ENCODE data around the gene FBLL1.

The FBLL1 gene

DNA sequence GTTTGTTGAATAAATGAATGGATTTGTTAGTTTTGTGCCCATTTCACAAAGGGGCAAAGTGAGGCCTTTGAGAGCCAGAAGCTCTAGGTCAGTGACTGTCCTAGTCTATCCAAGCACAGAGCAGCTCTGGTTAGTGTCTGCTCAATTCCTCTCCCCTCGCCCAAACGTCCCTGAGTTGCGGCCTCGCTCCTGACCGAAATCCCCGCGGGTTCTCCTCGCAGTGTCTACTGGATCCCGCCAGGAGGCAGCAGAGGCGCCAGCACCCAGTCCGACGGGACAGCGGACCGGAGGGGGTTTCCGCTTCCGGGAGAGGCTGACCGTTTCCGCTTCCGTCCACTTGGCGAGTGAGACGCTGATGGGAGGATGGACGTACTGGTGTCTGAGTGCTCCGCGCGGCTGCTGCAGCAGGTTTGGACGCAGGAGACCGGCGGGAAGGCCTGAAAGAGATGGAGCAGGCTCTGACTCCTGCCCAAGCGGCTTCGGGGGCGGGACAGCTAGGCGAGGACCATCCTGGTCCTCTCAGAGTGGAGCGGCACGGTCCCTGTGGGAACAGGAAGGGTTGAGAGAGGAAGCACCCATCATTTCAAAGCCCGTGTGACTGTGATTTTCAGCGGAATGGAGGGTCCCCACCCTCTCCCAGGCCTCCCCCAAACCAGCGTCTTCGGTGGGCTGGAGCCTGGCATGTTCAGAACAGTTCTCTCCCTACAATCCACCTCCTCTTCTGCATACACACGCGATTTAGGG, 42.8 kb upstream of the FBLL1 start, which contains the start of gene RARS1:
Gene RARS1, plus strand, starts transcription at position 336 of the 744 bp plus-strand sequence. Its CDS starts 28 bp downstream, at position 364.
- Histone ChIP-seq H2AFZ (ENCODE audit: low read length) (peak within 1 kb of the TSS; percentile 90), H3K4me2 (ENCODE audit: insufficient read depth, low read length, poor library complexity, severe bottlenecking) (peak within 1 kb of the TSS; percentile 63), H3K79me1 (ENCODE audit: low read depth, low read length) (peaks cover 7% of the 10 kb centered on the region), H3K9ac (ENCODE audit: low read depth, low read length, poor library complexity) (peak within 1 kb of the TSS; percentile 98), H3K4me1 (ENCODE audit: control insufficient read depth in 2 of 2, insufficient read depth in 1 of 2, low read depth in 1 of 2, low read length in 2 of 2) (peaks cover 2 to 4% of the 10 kb centered on the region in 2 donors), H2BK15ac (ENCODE audit: low read length) (no peak within 1 kb of the TSS), H3K9me3 (replicated peaks in 1 of 2; ENCODE audit: control insufficient read depth in 2 of 2, insufficient read depth in 1 of 2, low read depth in 1 of 2, low read length in 2 of 2) (no peaks in the 10 kb centered on the region), H3K23ac (ENCODE audit: low read depth, low read length, poor library complexity) (peak within 1 kb of the TSS; percentile 98), H3K36me3 (replicated peaks in 1 of 2; ENCODE audit: control insufficient read depth in 2 of 2, insufficient read depth in 2 of 2, low read length in 2 of 2) (peaks cover 11 to 38% of the 10 kb centered on the region in 2 donors), H4K8ac (ENCODE audit: low read depth, low read length) (peak within 1 kb of the TSS; percentile 94), H2BK5ac (ENCODE audit: low read length) (peak within 1 kb of the TSS; percentile 77), H2AK5ac (ENCODE audit: low read depth, low read length) (no peak within 1 kb of the TSS), H3K4ac (ENCODE audit: low read length) (no peak within 1 kb of the TSS), H3K14ac (ENCODE audit: low read length) (peak within 1 kb of the TSS; percentile 95), H3K4me3 (ENCODE audit: low read length in 2 of 2) (peak within 1 kb of the TSS; percentile 88 to 97), H2BK120ac (ENCODE audit: low read depth, low read length) (no peak within 1 kb of the TSS), H4K91ac (ENCODE audit: low read depth, low read length, poor library complexity) (no peak within 1 kb of the TSS), H3K27ac (replicated peaks; ENCODE audit: low read length) (no peak within 1 kb of the TSS), H3K18ac (ENCODE audit: low read length) (peak within 1 kb of the TSS; percentile 94), H3K27me3 (ENCODE audit: control insufficient read depth in 3 of 3, insufficient read depth in 3 of 3, low read depth in 1 of 3, low read length in 3 of 3) (no peaks in the 10 kb centered on the region), H2BK12ac (ENCODE audit: low read length) (no peak within 1 kb of the TSS)
- WGBS, 2 donors (ENCODE audit: extremely low coverage in 2 of 2, insufficient read length in 2 of 2, insufficient replicate concordance in 1 of 2): no CpG with 5 or more reads among the region's 40 CpGs
- peak; percentile 89 for DNase-seq (ENCODE audit: low spot score)

DNA sequence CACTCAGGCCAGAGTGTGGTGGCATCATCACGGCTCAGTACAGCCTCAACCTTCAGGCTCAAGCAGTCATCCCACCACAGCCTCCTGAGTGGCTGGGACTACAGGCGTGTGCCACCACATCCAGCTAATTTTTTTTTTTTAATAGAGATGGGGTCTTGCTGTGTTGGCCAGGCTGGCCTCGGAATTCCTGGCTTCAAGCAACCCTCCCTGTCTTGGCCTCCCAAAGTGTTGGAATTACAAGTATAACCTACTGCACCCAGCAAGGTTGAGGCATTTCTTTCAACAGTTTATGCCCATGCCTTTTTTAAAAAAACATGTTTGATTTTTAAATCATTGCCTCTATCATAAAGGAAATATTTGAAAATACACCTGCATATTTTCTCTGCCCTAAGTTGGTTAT, 40.0 kb upstream of the FBLL1 start:
- Histone ChIP-seq H3K9me3 (replicated peaks in 1 of 2; ENCODE audit: control insufficient read depth in 2 of 2, insufficient read depth in 1 of 2, low read depth in 1 of 2, low read length in 2 of 2) (no peaks in the 10 kb centered on the region), H3K79me1 (ENCODE audit: low read depth, low read length) (peaks cover 7% of the 10 kb centered on the region), H3K4me2 (ENCODE audit: insufficient read depth, low read length, poor library complexity, severe bottlenecking) (no peak overlapping the region), H2BK120ac (ENCODE audit: low read depth, low read length) (no peak overlapping the region), H4K8ac (ENCODE audit: low read depth, low read length) (no peak overlapping the region), H2BK5ac (ENCODE audit: low read length) (no peak overlapping the region), H3K23ac (ENCODE audit: low read depth, low read length, poor library complexity) (no peak overlapping the region), H2BK12ac (ENCODE audit: low read length) (no peak overlapping the region), H4K91ac (ENCODE audit: low read depth, low read length, poor library complexity) (no peak overlapping the region), H3K14ac (ENCODE audit: low read length) (no peak overlapping the region), H3K9ac (ENCODE audit: low read depth, low read length, poor library complexity) (no peak overlapping the region), H3K36me3 (replicated peaks in 1 of 2; ENCODE audit: control insufficient read depth in 2 of 2, insufficient read depth in 2 of 2, low read length in 2 of 2) (peaks cover 21 to 66% of the 10 kb centered on the region in 2 donors), H2AK5ac (ENCODE audit: low read depth, low read length) (no peak overlapping the region), H3K4me1 (ENCODE audit: control insufficient read depth in 2 of 2, insufficient read depth in 1 of 2, low read depth in 1 of 2, low read length in 2 of 2) (peaks cover 2 to 4% of the 10 kb centered on the region in 2 donors), H3K18ac (ENCODE audit: low read length) (no peak overlapping the region), H2AFZ (ENCODE audit: low read length) (no peak overlapping the region), H3K4me3 (ENCODE audit: low read length in 2 of 2) (no peak overlapping the region), H3K27me3 (ENCODE audit: control insufficient read depth in 3 of 3, insufficient read depth in 3 of 3, low read depth in 1 of 3, low read length in 3 of 3) (no peaks in the 10 kb centered on the region), H3K27ac (replicated peaks; ENCODE audit: low read length) (no peak overlapping the region), H2BK15ac (ENCODE audit: low read length) (no peak overlapping the region), H3K4ac (ENCODE audit: low read length) (no peak overlapping the region)
- no peak for DNase-seq (ENCODE audit: low spot score)
- no CpG with 5 or more reads among the region's 3 CpGs for WGBS, 2 donors (ENCODE audit: extremely low coverage in 2 of 2, insufficient read length in 2 of 2, insufficient replicate concordance in 1 of 2)

GRCh38 chr5:168494057-168494555, 35.0 kb upstream of the FBLL1 start:
- H3K14ac ChIP-seq (ENCODE audit: low read length): no peak overlapping the region
- H3K27me3 ChIP-seq (ENCODE audit: control insufficient read depth in 3 of 3, insufficient read depth in 3 of 3, low read depth in 1 of 3, low read length in 3 of 3): no peaks in the 10 kb centered on the region
- no peak overlapping the region for H3K4me3 ChIP-seq (ENCODE audit: low read length in 2 of 2)
- H2BK5ac ChIP-seq (ENCODE audit: low read length): no peak overlapping the region
- no peaks in the 10 kb centered on the region for H3K79me1 ChIP-seq (ENCODE audit: low read depth, low read length)
- H3K4ac ChIP-seq (ENCODE audit: low read length): no peak overlapping the region
- no peak for DNase-seq (ENCODE audit: low spot score)
- no peaks in the 10 kb centered on the region for H3K4me1 ChIP-seq (ENCODE audit: control insufficient read depth in 2 of 2, insufficient read depth in 1 of 2, low read depth in 1 of 2, low read length in 2 of 2)
- no peaks in the 10 kb centered on the region for H3K9me3 ChIP-seq (replicated peaks in 1 of 2; ENCODE audit: control insufficient read depth in 2 of 2, insufficient read depth in 1 of 2, low read depth in 1 of 2, low read length in 2 of 2)
- no peak overlapping the region for H2AK5ac ChIP-seq (ENCODE audit: low read depth, low read length)
- no peak overlapping the region for H2AFZ ChIP-seq (ENCODE audit: low read length)
- no peak overlapping the region for H3K9ac ChIP-seq (ENCODE audit: low read depth, low read length, poor library complexity)
- no peak overlapping the region for H4K91ac ChIP-seq (ENCODE audit: low read depth, low read length, poor library complexity)
- WGBS, 2 donors (ENCODE audit: extremely low coverage in 2 of 2, insufficient read length in 2 of 2, insufficient replicate concordance in 1 of 2): no CpG with 5 or more reads among the region's 5 CpGs
- no peak overlapping the region for H3K23ac ChIP-seq (ENCODE audit: low read depth, low read length, poor library complexity)
- H4K8ac ChIP-seq (ENCODE audit: low read depth, low read length): no peak overlapping the region
- H2BK12ac ChIP-seq (ENCODE audit: low read length): no peak overlapping the region
- H3K36me3 ChIP-seq (replicated peaks in 1 of 2; ENCODE audit: control insufficient read depth in 2 of 2, insufficient read depth in 2 of 2, low read length in 2 of 2): peaks cover 36 to 97% of the 10 kb centered on the region in 2 donors
- H3K18ac ChIP-seq (ENCODE audit: low read length): no peak overlapping the region
- no peak overlapping the region for H2BK120ac ChIP-seq (ENCODE audit: low read depth, low read length)
- no peak overlapping the region for H2BK15ac ChIP-seq (ENCODE audit: low read length)
- no peak overlapping the region for H3K27ac ChIP-seq (replicated peaks; ENCODE audit: low read length)
- H3K4me2 ChIP-seq (ENCODE audit: insufficient read depth, low read length, poor library complexity, severe bottlenecking): no peak overlapping the region

DNA sequence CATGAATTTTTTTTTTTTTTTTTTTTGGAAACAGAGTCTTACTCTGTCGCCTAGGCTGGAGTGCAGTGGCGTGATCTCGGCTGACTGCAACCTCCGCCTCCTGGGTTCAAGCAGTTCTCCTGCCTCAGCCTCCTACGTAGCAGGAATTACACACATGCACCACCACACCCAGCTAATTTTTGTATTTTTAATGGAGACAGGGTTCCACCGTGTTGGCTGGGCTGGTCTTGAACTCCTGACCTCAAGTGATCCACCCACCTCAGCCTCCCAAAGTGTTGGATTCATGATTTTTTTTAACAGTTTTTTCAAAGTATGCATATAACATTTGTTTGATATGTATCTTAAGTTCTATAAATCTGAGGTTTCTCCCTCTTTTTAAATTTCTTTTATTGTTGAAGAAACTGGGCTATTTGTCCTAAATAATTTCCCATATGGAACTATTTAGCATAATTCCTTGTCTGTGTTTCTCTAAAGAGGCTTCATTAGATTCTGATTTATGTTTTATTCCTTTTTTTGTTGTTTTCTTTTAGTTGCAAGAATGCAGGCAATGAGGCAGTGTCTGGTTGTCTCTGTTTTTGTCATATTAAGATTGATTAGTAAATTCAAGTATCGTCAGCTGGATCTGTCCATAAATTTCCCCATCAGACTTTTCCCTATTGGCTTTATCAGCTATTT, 26.4 kb upstream of the FBLL1 start:
- H3K4ac ChIP-seq (ENCODE audit: low read length): no peak overlapping the region
- peaks cover 14 to 96% of the 10 kb centered on the region in 2 donors for H3K36me3 ChIP-seq (replicated peaks in 1 of 2; ENCODE audit: control insufficient read depth in 2 of 2, insufficient read depth in 2 of 2, low read length in 2 of 2)
- no peaks in the 10 kb centered on the region for H3K79me1 ChIP-seq (ENCODE audit: low read depth, low read length)
- H3K27ac ChIP-seq (replicated peaks; ENCODE audit: low read length): no peak overlapping the region
- no peak overlapping the region for H4K91ac ChIP-seq (ENCODE audit: low read depth, low read length, poor library complexity)
- H2BK12ac ChIP-seq (ENCODE audit: low read length): no peak overlapping the region
- H2AFZ ChIP-seq (ENCODE audit: low read length): no peak overlapping the region
- no peak overlapping the region for H2BK5ac ChIP-seq (ENCODE audit: low read length)
- no peak overlapping the region for H2BK120ac ChIP-seq (ENCODE audit: low read depth, low read length)
- WGBS, 2 donors (ENCODE audit: extremely low coverage in 2 of 2, insufficient read length in 2 of 2, insufficient replicate concordance in 1 of 2): no CpG with 5 or more reads among the region's 7 CpGs
- H3K23ac ChIP-seq (ENCODE audit: low read depth, low read length, poor library complexity): no peak overlapping the region
- no peaks in the 10 kb centered on the region for H3K9me3 ChIP-seq (replicated peaks in 1 of 2; ENCODE audit: control insufficient read depth in 2 of 2, insufficient read depth in 1 of 2, low read depth in 1 of 2, low read length in 2 of 2)
- H3K4me3 ChIP-seq (ENCODE audit: low read length in 2 of 2): no peak overlapping the region
- no peak for DNase-seq (ENCODE audit: low spot score)
- H3K4me2 ChIP-seq (ENCODE audit: insufficient read depth, low read length, poor library complexity, severe bottlenecking): no peak overlapping the region
- H4K8ac ChIP-seq (ENCODE audit: low read depth, low read length): no peak overlapping the region
- no peaks in the 10 kb centered on the region for H3K4me1 ChIP-seq (ENCODE audit: control insufficient read depth in 2 of 2, insufficient read depth in 1 of 2, low read depth in 1 of 2, low read length in 2 of 2)
- no peak overlapping the region for H3K14ac ChIP-seq (ENCODE audit: low read length)
- H2AK5ac ChIP-seq (ENCODE audit: low read depth, low read length): no peak overlapping the region
- no peak overlapping the region for H3K9ac ChIP-seq (ENCODE audit: low read depth, low read length, poor library complexity)
- no peak overlapping the region for H3K18ac ChIP-seq (ENCODE audit: low read length)
- no peak overlapping the region for H2BK15ac ChIP-seq (ENCODE audit: low read length)
- H3K27me3 ChIP-seq (ENCODE audit: control insufficient read depth in 3 of 3, insufficient read depth in 3 of 3, low read depth in 1 of 3, low read length in 3 of 3): no peaks in the 10 kb centered on the region
